ENCODE results near the gene CCRL2.

Gene CCRL2

GRCh38 chr3:46448721-46449120 is 41.7 kb downstream of the CCRL2 start:
- Mint-ChIP-seq H3K27ac (no peak overlapping the region), H3K9me3 (no peaks in the 10 kb centered on the region), H3K4me3 (no peak overlapping the region), H3K4me1 (ENCODE audit: low read depth) (no peaks in the 10 kb centered on the region), H3K27me3 (peaks cover 15% of the 10 kb centered on the region), H3K36me3 (ENCODE audit: low read depth) (no peaks in the 10 kb centered on the region)

- no peak overlapping the region for H3K27ac Mint-ChIP-seq
- no peaks in the 10 kb centered on the region for H3K36me3 Mint-ChIP-seq (ENCODE audit: low read depth)
- H3K4me3 Mint-ChIP-seq = no peak overlapping the region
- no peaks in the 10 kb centered on the region for H3K4me1 Mint-ChIP-seq (ENCODE audit: low read depth)
- H3K9me3 Mint-ChIP-seq = no peaks in the 10 kb centered on the region
- peaks cover 15% of the 10 kb centered on the region for H3K27me3 Mint-ChIP-seq
Observed at GRCh38 chr3:46449755-46450552, 42.9 kb downstream of the CCRL2 start.

DNA sequence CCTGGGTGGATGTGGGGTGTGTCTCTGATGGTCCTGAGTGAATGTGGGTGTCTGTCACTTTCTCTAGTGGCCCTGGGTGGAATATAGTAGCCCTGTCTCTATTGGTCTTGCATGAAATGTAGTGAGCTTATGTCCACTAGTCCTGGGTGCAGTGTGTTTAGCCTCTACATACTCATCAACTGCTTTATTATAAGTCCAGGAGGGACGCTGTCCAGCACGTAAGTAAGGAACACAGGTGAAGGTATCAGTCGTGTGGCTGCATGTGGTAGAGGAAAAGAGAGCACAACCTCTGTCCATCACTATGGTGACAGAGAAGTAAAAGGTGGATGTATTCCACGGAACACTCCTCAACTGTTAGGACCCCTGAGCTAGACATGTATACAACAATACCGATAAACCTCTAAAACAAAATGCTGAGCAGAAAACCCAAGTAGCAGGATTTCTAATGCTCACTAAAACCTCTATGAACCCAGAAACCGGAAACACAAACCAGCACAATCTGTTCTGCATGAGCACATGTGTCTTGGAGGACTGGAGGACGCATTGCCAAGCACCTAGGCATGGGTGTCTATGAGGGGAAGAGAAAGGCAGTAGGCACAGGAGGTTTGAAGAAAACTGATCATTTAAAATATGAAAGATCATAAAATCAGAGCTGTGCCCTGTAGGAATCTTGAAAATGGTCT is 46.6 kb downstream of the CCRL2 start:
- H3K4me3 Mint-ChIP-seq = no peak overlapping the region
- peaks cover 15% of the 10 kb centered on the region for H3K27me3 Mint-ChIP-seq
- H3K36me3 Mint-ChIP-seq (ENCODE audit: low read depth) = no peaks in the 10 kb centered on the region
- H3K4me1 Mint-ChIP-seq (ENCODE audit: low read depth) = no peaks in the 10 kb centered on the region
- H3K27ac Mint-ChIP-seq = no peak overlapping the region
- no peaks in the 10 kb centered on the region for H3K9me3 Mint-ChIP-seq

DNA sequence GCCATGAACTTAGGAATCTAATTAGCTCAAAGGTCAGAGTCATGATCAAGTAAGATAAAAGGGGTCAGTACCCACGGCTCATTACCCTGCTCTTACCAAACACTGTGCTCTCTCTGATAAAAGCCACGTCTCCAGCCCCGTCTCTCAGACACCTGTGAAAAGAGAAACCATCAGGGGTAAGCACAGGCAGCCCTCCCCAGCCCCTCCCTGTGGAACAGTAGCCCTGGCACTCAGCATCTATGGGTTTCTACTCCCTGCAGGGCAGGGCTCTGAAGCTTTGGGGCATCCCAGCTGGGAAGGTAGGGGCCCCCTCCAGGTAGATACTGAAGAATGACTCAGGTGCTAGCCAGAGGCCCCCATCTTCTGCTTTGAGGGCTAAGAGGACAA is 47.1 kb downstream of the CCRL2 start:
- Mint-ChIP-seq H3K4me1 (ENCODE audit: low read depth) (no peaks in the 10 kb centered on the region), H3K36me3 (ENCODE audit: low read depth) (no peaks in the 10 kb centered on the region), H3K9me3 (no peaks in the 10 kb centered on the region), H3K4me3 (no peak overlapping the region), H3K27ac (no peak overlapping the region), H3K27me3 (peaks cover 13% of the 10 kb centered on the region)

DNA sequence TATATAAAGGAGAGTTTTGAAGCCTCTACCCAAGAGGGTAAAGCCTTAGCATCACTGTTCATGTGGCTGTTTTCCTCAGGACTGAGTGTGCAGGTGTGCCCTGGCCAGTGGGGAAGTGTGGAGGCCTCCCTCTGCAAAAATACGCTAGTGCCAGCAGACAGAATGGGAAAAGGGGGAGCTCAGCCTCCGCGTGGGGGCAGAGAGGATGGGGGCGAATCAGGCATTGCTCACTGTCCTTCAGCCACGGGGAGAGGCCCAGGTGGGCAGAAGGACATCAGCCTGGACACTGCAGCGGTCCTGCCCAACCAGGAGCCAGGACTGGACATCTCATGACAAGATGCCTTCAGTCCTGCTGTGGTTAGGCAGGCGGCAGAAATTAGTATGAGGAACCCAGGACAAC is 47.5 kb downstream of the CCRL2 start:
- Mint-ChIP-seq H3K4me1 (ENCODE audit: low read depth) (no peaks in the 10 kb centered on the region), H3K27ac (no peak overlapping the region), H3K27me3 (peaks cover 16% of the 10 kb centered on the region), H3K36me3 (ENCODE audit: low read depth) (no peaks in the 10 kb centered on the region), H3K4me3 (no peak overlapping the region), H3K9me3 (no peaks in the 10 kb centered on the region)

GRCh38 chr3:46455231-46456115 is 48.4 kb downstream of the CCRL2 start:
- H3K4me3 Mint-ChIP-seq = no peak overlapping the region
- H3K4me1 Mint-ChIP-seq (ENCODE audit: low read depth) = no peaks in the 10 kb centered on the region
- H3K36me3 Mint-ChIP-seq (ENCODE audit: low read depth) = no peaks in the 10 kb centered on the region
- H3K27me3 Mint-ChIP-seq = peaks cover 16% of the 10 kb centered on the region
- no peaks in the 10 kb centered on the region for H3K9me3 Mint-ChIP-seq
- no peak overlapping the region for H3K27ac Mint-ChIP-seq

DNA sequence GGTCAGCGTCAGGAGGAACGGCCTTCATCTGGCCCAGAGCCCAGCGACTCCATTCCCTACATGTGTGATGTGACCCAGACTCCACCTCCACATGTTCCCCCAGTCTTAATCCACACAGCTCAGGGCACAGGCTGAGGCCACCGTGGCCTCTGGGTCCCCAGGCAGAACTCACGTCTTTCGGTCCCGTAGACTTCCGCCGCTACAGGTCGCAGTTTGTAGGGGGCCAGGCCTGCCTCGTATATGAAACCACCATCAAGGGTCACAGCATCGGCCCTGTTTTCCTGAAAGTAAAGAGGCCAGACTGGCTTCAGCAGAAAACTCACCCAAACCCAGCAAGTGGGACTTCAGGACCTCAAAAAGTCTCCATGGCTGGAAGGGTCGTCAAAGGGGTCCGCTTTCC is 49.1 kb downstream of the CCRL2 start:
- Mint-ChIP-seq H3K4me1 (ENCODE audit: low read depth) (no peaks in the 10 kb centered on the region), H3K36me3 (ENCODE audit: low read depth) (no peaks in the 10 kb centered on the region), H3K9me3 (no peaks in the 10 kb centered on the region), H3K27ac (no peak overlapping the region), H3K27me3 (peaks cover 20% of the 10 kb centered on the region), H3K4me3 (no peak overlapping the region)
